A549 (cell line): ENCODE data around the gene THADA. TPM values are rescaled to one million over a fixed set of nuclear protein-coding genes. Genes with fewer than 3 reads are reported as not detected.

Experiments used
- ATAC-seq, 2 experiments: fragments of 200-7000 bp in 1 of 2; fragments of >200 bp in 1 of 2; cut with Nextera tagmentation in 1 of 2; cut with Tn5 transposase in 1 of 2; 3 replicates each; pipeline versions ENCODE4 v1.8.0 to v1.9.1; 2018 to 2020; ENCODE audit warnings: mild to moderate bottlenecking in 1 of 2, moderate library complexity in 1 of 2
- CTCF ChIA-PET: fragments of 300-600 bp; sonication (Branson Sonifier 250); formaldehyde crosslinking; extraction: SDS; loops from one replicate; lab custom pipeline; 2021; ENCODE audit warnings: antibody characterized with exemption, inconsistent platforms; lab: Yijun Ruan, JAX
- POLR2A ChIA-PET: fragments of 350-600 bp; formaldehyde crosslinking; extraction: SDS; loops from one replicate; lab custom pipeline; 2021; ENCODE audit warnings: antibody characterized with exemption, inconsistent platforms; lab: Yijun Ruan, JAX
- DNase-seq, 2 experiments: peaks; one replicate each; pipeline versions ENCODE4 v3.0.0 to v3.0.0-alpha.2; 2011 to 2016; ENCODE audit warnings: low read depth in 1 of 2, low spot score in 1 of 2
- FAIRE-seq: peaks from 2 replicates; lab custom pipeline; 2011; peaks lifted over from hg19 to GRCh38; lab: Jason Lieb, UNC
- H3K27ac ChIP-seq, 2 experiments: fragments of >200 bp; sonication (Bioruptor Twin); formaldehyde crosslinking; 3 replicates each; pipeline ENCODE4 v1.5.1; 2016 to 2017
- H3K4me1 ChIP-seq: fragments of >200 bp; sonication (Bioruptor Twin); formaldehyde crosslinking; 3 replicates; pipeline ENCODE4 v1.6.1; 2016
- H3K4me2 ChIP-seq: fragments of >200 bp; sonication (Bioruptor Twin); formaldehyde crosslinking; 3 replicates; pipeline ENCODE4 v1.6.1; 2016
- H3K4me3 ChIP-seq: fragments of >200 bp; sonication (Bioruptor Twin); formaldehyde crosslinking; 3 replicates; pipeline ENCODE4 v1.5.1; 2016
- H3K9me3 ChIP-seq: fragments of >200 bp; sonication (Bioruptor Twin); formaldehyde crosslinking; 3 replicates; pipeline ENCODE4 v1.6.1; 2016
- BCL3 ChIP-seq: fragments of >200 bp; sonication (Bioruptor Twin); formaldehyde crosslinking; IDR thresholded peaks from 3 replicates; pipeline ENCODE4 v1.6.1; 2016
- BHLHE40 ChIP-seq: IDR thresholded peaks from 2 replicates; pipeline ENCODE4 v1.6.1; 2012; ENCODE audit warnings: low read depth, low read length, inconsistent platforms
- CEBPB ChIP-seq, 2 experiments: fragments of >200 bp in 1 of 2; sonication (Bioruptor Twin) in 1 of 2; formaldehyde crosslinking in 1 of 2; IDR thresholded peaks; 2 replicates each; pipeline ENCODE4 v1.6.1; 2012 to 2016
- CHD2 ChIP-seq: fragments of 150-350 bp; IDR thresholded peaks from 2 replicates; pipeline ENCODE4 v1.6.1; 2014; ENCODE audit warnings: low read length; ENCODE audit not compliant: partially characterized antibody
- EHF ChIP-seq: fragments of 250-450 bp; sonication (Bioruptor Pico); IDR thresholded peaks from 2 replicates; pipeline ENCODE4 v1.5.0; 2020; ENCODE audit warnings: mild to moderate bottlenecking
- EHMT2 ChIP-seq: fragments of 200-600 bp; sonication (generic); IDR thresholded peaks from 2 replicates; pipeline ENCODE4 v1.6.1; 2016; ENCODE audit warnings: antibody characterized with exemption, low read depth, mild to moderate bottlenecking, moderate library complexity
- FOSB ChIP-seq: fragments of 250-450 bp; sonication (Bioruptor Pico); IDR thresholded peaks from 2 replicates; pipeline ENCODE4 v1.5.0; 2020; ENCODE audit warnings: mild to moderate bottlenecking, moderate library complexity
- GATA3 ChIP-seq: IDR thresholded peaks from 2 replicates; pipeline ENCODE4 v1.6.1; 2012; ENCODE audit warnings: borderline replicate concordance
- HES2 ChIP-seq: fragments of >200 bp; sonication (Bioruptor Twin); formaldehyde crosslinking; IDR thresholded peaks from 2 replicates; pipeline ENCODE4 v1.6.1; 2016
- HMGXB4 ChIP-seq: fragments of 250-450 bp; sonication (Bioruptor Pico); IDR thresholded peaks from 2 replicates; pipeline ENCODE4 v1.5.0; 2021; ENCODE audit warnings: mild to moderate bottlenecking, moderate library complexity, borderline replicate concordance
- HOXB13 ChIP-seq: fragments of 250-450 bp; sonication (Bioruptor Pico); IDR thresholded peaks from 2 replicates; pipeline ENCODE4 v1.5.0; 2020; ENCODE audit warnings: low read depth, mild to moderate bottlenecking, moderate library complexity
- HOXB5 ChIP-seq: fragments of 250-450 bp; sonication (Bioruptor Pico); IDR thresholded peaks from 2 replicates; pipeline ENCODE4 v1.5.0; 2020; ENCODE audit warnings: mild to moderate bottlenecking, moderate library complexity
- JUNB ChIP-seq: fragments of >200 bp; sonication (Bioruptor Twin); formaldehyde crosslinking; IDR thresholded peaks from 2 replicates; pipeline ENCODE4 v1.6.1; 2016
- MAFK ChIP-seq: fragments of 450-650 bp; IDR thresholded peaks from 2 replicates; pipeline ENCODE4 v1.6.1; 2014; ENCODE audit not compliant: partially characterized antibody
- MYC ChIP-seq: IDR thresholded peaks from 2 replicates; pipeline ENCODE4 v1.6.1; 2012; ENCODE audit warnings: mild to moderate bottlenecking, inconsistent platforms, low read length, improper control_type of control experiment, borderline replicate concordance
- NPAS2 ChIP-seq: fragments of 250-450 bp; sonication (Bioruptor Pico); IDR thresholded peaks from 2 replicates; pipeline ENCODE4 v1.8.0; 2022; ENCODE audit warnings: mild to moderate bottlenecking, moderate library complexity, borderline replicate concordance
- NR3C1 ChIP-seq: fragments of >200 bp; sonication (Bioruptor Twin); formaldehyde crosslinking; IDR thresholded peaks from 3 replicates; pipeline ENCODE4 v1.6.1; 2017
- RNF2 ChIP-seq: fragments of 200-600 bp; sonication (generic); IDR thresholded peaks from 2 replicates; pipeline ENCODE4 v1.6.1; 2016; ENCODE audit warnings: low read depth, mild to moderate bottlenecking, antibody characterized with exemption, moderate library complexity, borderline replicate concordance
- TFCP2L1 ChIP-seq: fragments of 250-450 bp; sonication (Bioruptor Pico); IDR thresholded peaks from 2 replicates; pipeline ENCODE4 v1.5.0; 2021; ENCODE audit warnings: mild to moderate bottlenecking
- ZC3H11A ChIP-seq: fragments of 450-650 bp; IDR thresholded peaks from 2 replicates; pipeline ENCODE4 v1.6.1; 2014; ENCODE audit warnings: antibody characterized with exemption, mild to moderate bottlenecking
- ZFP36 ChIP-seq: fragments of 450-650 bp; IDR thresholded peaks from 2 replicates; pipeline ENCODE4 v1.6.1; 2014; ENCODE audit warnings: borderline replicate concordance; ENCODE audit not compliant: partially characterized antibody
- ZSCAN20 ChIP-seq: fragments of 250-450 bp; sonication (Bioruptor Pico); IDR thresholded peaks from 2 replicates; pipeline ENCODE4 v1.8.0; 2022; ENCODE audit warnings: mild to moderate bottlenecking, moderate library complexity
- WGBS: methylation state at CpG from one replicate; pipeline ENCODE4 v1.1.6; 2017; ENCODE audit errors: missing lambda C conversion rate; 5-methylcytosine and 5-hydroxymethylcytosine counted together
- polyA plus RNA-seq, 4 experiments: library from polyadenylated mRNA; depleted of rRNA in 3 of 4; stranded (reverse); fragments of >200 nt; fragmentation: RNase III in 1 of 4; extraction: RNeasy Plus Mini Kit Qiagen cat#74134 plus additional on column Dnase treatment in 1 of 4; gene quantifications; 2 replicates in 3 of 4; 3 replicates in 1 of 4; pipeline ENCODE4 v1.2.3, GENCODE V29; 2011 to 2017

THADA gene
- polyA plus RNA-seq, 2 of the 4 experiments (the other 2 are of a cell fraction) = 21.8 to 37.9 TPM

GRCh38 chr2:43269706-43270105 lies 326.1 kb downstream of the THADA start:
- Histone ChIP-seq H3K4me1 (peaks cover 7% of the 10 kb centered on the region; the same call in 1 of the 3 replicates), H3K27ac (peak overlapping the region in 1 of 2 experiments; percentile 33; a peak in 1 of 6 replicates), H3K4me2 (no peak overlapping the region), H3K4me3 (no peak overlapping the region), H3K9me3 (no peaks in the 10 kb centered on the region)
- DNase-seq (no peak), FAIRE-seq (no peak), ATAC-seq (no peak; a peak in 1 of 6 replicates)
- WGBS = 37% methylated on average over 3 of the region's 3 CpGs
- TF ChIP-seq NPAS2 (CRISPR knock-in tag) (no peak), MAFK (no peak), NR3C1 (no peak), BHLHE40 (no peak), JUNB (no peak), TFCP2L1 (no peak), EHMT2 (no peak)
- POLR2A ChIA-PET = no interaction called here
- CTCF ChIA-PET = interaction anchor here (1.2 to 1.4 kb wide), 2 partner anchors 9 to 18 kb away, joined by 3 read pairs; no protein-coding TSS in a partner anchor

- Histone ChIP-seq H3K27ac (peak overlapping the region in 1 of 2 experiments; percentile 33; a peak in 1 of 6 replicates), H3K4me3 (no peak overlapping the region), H3K4me1 (peaks cover 7% of the 10 kb centered on the region; the same call in 1 of the 3 replicates), H3K9me3 (no peaks in the 10 kb centered on the region), H3K4me2 (no peak overlapping the region)
- 89% methylated on average over 10 of the region's 14 CpGs for whole genome bisulfite sequencing
- DNase-seq (peak in 1 of 2 experiments; percentile 19), FAIRE-seq (no peak), ATAC-seq (peak; percentile 28 to 35; a peak in 2 of 6 replicates)
- TF ChIP-seq BHLHE40 = no peak
- TF ChIP-seq HES2 = no peak
- no peak for TF ChIP-seq EHF
- TF ChIP-seq BCL3 = no peak
- TF ChIP-seq HOXB13 (CRISPR knock-in tag) = no peak
- no peak for TF ChIP-seq FOSB (CRISPR knock-in tag)
- TF ChIP-seq ZSCAN20 (CRISPR knock-in tag) = no peak
- no peak for TF ChIP-seq ZC3H11A
- TF ChIP-seq CHD2 = no peak
- ChIA-PET CTCF (interaction anchor here (1.2 to 1.4 kb wide), 2 partner anchors 10 to 18 kb away, joined by 3 read pairs; no protein-coding TSS in a partner anchor), POLR2A (no interaction called here)
Measured at GRCh38 chr2:43269074-43269572, 326.7 kb downstream of the THADA start.

- FAIRE-seq = no peak
- H3K27ac ChIP-seq = peak overlapping the region in 1 of 2 experiments; percentile 33; a peak in 1 of 6 replicates
- CTCF ChIA-PET = interaction anchor here (0.8 to 2.2 kb wide), 6 partner anchors 9 to 323 kb away, joined by 3 to 8 read pairs (median 4); no protein-coding TSS in a partner anchor
- no peak for TF ChIP-seq ZFP36
- TF ChIP-seq HES2 = no peak
- no peak for TF ChIP-seq NR3C1
- TF ChIP-seq GATA3 = no peak
- no peak for TF ChIP-seq MYC
- TF ChIP-seq RNF2 = no peak
- no peak for TF ChIP-seq HOXB5 (CRISPR knock-in tag)
- no peak for TF ChIP-seq CEBPB (IDR thresholded peaks at IDR 0.05)
- TF ChIP-seq HMGXB4 (CRISPR knock-in tag) = no peak
- TF ChIP-seq, all 56 proteins: peak for 0
- DNase-seq (no peak), ATAC-seq (no peak)
- Histone ChIP-seq H3K9me3 (no peaks in the 10 kb centered on the region), H3K4me2 (no peak overlapping the region), H3K4me3 (no peak overlapping the region), H3K4me1 (peaks cover 3% of the 10 kb centered on the region; the same call in 1 of the 3 replicates)
- 78% methylated on average over 10 of the region's 10 CpGs for WGBS
- POLR2A ChIA-PET = no interaction called here
Measured at GRCh38 chr2:43268066-43268953, 327.5 kb downstream of the THADA start.
